ENCODE results near the gene MED31. TPM values are rescaled to one million over a fixed set of nuclear protein-coding genes. Genes with fewer than 3 reads are reported as not detected.
"Not testable (repeated sequence)": the region's sequence is repeated elsewhere in the genome, so short reads cannot be mapped to it uniquely, and the experiment has no call there.

Gene MED31
- total RNA-seq, 1 donor, result 4.6 TPM

GRCh38 chr17:6677946-6678345 is 26.5 kb upstream of the MED31 start:
- DNase-seq (ENCODE audit: low read depth in 2 of 3, low spot score in 2 of 3), result no peak

GRCh38 chr17:6677158-6677831 is 25.9 kb upstream of the MED31 start:
- DNase-seq (ENCODE audit: low read depth in 2 of 3, low spot score in 2 of 3), result peak in 2 of 3 donors; percentile 42 to 52

DNA sequence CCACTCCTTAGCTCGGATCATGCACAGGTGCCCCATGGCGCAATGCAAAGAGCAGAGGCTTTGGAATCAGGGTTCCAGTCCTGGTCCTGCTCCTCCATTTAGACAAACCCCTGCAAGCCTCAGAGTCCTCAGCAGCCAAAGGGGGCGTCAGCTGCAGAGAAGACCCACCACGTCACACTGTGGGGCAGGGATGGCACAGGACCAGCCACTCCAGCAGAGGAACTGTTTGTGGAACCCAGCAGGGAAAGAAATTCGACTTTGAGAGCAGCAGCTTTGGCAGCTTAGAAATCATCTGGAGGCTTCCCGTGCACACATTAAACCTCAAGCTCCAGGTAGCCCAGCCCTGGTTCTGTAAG is 25.4 kb upstream of the MED31 start:
- no peak for DNase-seq (ENCODE audit: low read depth in 2 of 3, low spot score in 2 of 3)

DNA sequence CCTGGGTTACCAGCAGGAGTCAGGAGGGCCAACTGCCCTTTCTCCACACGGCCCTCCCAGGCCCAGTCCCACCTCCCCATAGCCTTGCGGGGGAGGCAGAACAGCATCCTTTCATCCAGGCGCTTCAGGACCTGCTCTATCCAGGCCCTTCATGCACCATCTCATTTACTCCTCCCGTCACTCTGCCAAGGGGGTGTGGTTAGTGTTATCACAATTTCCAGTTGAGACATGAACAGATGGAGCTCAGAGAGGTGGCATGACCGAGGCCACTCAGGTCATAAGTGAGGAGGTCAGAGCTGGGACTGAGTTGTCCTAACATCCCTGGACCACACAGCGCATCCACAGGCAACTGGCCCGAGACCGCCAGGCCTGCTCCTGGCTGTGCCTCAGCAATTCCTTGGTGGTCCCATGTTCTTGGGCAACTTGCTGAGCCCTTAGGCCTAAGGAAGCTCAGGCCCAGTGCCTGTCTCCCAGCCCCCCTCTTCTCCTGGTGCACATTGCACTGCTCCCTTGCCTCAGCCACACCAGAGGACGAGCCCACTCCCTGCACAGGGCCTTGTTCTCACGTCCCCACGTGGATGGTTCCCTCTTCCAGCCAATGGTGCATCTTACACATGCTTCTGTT is 23.9 kb upstream of the MED31 start:
- DNase-seq (ENCODE audit: low read depth in 2 of 3, low spot score in 2 of 3), result no peak

DNA sequence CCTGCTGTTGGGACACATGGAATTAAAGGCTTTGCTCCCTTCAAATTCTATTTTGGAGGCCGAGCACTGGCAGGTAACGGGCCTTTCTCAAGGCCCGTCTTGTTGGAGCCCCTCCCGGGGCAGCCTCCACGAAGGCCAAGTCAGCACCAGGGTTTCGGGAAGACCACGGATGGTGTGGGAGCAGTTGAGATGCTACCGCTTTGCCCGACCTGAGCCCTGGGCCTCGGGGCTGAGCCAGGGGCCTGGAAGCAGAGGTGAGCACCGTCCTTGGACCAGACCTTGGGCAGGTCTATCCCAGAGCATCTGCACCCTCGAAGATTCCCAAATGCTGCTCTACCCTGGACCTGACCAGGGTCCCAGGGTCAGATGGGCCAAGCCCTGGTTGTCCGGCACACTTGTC is 23.2 kb upstream of the MED31 start:
- DNase-seq (ENCODE audit: low read depth in 2 of 3, low spot score in 2 of 3), result no peak

DNA sequence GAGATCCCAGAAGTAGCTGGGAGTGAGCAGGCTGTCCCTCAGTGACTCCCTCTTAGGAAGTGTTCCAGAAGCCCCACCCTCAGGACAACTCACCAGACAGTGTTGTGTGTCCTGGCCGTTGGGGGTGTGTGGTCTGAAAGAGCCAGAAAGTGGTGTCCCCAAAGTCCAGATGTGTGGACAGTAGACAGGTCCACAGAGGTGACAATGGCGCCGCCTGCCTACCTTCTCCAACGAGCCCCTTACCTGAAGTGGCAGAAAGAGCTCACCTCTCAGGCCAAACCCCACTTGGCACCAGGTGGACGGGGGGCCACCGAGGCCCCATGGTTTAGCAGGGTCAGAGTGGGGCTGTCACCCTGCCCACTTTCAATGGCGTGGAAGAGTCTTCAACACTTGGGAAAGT is 20.0 kb upstream of the MED31 start:
- DNase-seq (ENCODE audit: low read depth in 2 of 3, low spot score in 2 of 3), result no peak

DNA sequence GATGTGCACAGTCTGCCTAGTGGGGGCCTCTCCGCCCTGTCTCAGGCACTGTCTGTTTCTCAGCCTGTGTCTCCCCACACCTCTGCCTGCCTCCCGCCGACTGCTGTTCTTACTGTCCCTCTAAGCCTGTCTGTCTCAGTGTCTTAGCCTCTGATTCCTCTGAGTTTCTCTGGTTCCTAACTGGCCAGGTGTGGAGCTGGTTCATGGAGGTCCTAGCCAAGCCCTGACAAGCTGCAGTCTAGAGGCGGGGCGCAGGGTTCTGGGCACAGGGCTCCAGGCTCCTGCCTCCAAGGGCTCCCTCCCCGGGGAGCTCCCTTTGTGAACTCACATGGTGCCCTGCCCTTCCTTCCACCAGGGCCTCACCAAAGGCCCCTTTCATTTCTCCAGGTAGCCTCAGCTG is 19.6 kb upstream of the MED31 start:
- no peak for DNase-seq (ENCODE audit: low read depth in 2 of 3, low spot score in 2 of 3)

GRCh38 chr17:6670571-6670970 is 19.2 kb upstream of the MED31 start:
- DNase-seq (ENCODE audit: low read depth in 2 of 3, low spot score in 2 of 3), result no peak

DNA sequence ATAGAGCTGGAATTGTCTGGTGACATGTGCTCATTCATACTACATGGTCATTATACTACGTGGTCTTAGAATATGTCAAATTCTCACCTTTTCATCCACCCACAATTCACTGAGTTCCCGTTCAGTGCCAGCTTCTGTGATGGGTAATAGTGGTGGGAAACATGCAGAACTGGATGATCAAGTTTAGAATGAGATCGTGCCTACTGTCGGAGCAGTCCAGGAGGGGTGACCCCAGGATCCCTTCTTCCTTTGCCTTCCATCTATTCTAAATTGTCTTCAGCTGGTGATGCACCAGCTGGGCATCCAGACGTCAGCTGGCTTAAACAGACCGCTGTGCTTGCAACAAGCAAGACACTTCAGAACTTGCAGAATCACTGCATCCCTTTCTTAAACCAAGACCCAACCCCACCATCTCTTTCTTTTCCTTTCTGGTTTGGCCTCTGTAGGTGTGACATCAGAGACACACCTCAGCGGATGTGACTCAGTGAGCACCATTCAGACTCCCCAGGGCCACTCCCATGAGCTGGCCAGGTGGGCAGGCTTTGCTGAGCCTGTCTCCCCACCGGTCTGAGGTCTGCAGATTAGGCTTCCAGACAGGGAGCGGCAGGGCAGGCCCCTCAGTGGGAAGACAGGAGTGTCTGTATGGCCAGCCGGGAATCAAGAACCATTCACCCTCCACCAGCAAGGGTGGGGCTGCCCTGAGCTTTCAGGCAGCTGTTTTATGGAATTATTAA is 18.2 kb upstream of the MED31 start:
- no peak for DNase-seq (ENCODE audit: low read depth in 2 of 3, low spot score in 2 of 3)

- no peak for DNase-seq (ENCODE audit: low read depth in 2 of 3, low spot score in 2 of 3)
These were observed 17.5 kb upstream of the MED31 start for GRCh38 chr17:6668727-6669425.

- no peak for DNase-seq (ENCODE audit: low read depth in 2 of 3, low spot score in 2 of 3)
These were observed 16.8 kb upstream of the MED31 start for GRCh38 chr17:6668219-6668618.

DNA sequence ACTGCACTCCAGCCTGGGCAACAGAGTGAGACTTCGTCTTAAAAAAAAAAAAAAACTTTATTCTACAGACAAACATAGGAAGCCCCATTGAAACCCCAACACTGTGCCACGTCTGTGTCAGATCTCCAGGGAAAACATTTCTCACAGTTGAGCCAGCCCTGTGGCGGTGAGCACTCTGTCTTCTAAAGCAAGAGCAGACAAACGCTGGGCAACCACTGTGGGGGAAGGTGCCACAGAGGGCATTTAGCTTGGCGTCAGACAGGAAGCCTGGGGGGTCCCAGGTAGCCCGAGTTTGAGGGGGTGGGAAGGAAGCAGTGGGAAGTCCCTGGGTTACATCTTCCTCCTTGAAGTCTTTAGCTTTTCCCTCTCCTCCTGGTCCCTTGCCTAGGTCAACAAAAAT is 16.1 kb upstream of the MED31 start:
- no peak for DNase-seq (ENCODE audit: low read depth in 2 of 3, low spot score in 2 of 3)

GRCh38 chr17:6666557-6666956 is 15.2 kb upstream of the MED31 start:
- no peak for DNase-seq (ENCODE audit: low read depth in 2 of 3, low spot score in 2 of 3)

DNA sequence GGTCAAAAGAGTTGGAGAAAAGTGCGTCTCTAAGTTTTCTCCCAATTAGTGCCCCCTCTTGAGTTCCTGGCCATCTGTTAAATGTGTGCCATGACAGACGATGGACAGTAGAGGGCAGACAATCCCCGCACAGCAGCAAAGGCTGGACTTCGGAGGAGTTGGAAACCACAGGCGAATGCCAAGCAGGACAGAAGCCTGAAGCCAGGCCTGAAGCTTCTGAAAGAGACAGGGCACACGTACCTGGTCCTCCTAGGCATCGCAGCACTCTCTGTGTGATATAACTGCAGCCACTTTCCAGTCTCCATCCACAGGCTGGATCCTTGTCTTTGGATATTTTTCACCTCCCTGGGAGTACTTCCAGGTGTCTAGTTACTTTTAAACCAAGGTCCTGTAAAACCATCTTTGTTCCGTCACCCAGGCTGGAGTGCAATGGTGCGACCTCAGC is 14.7 kb upstream of the MED31 start:
- peak in 2 of 3 donors; percentile 60 to 77 for DNase-seq (ENCODE audit: low read depth in 2 of 3, low spot score in 2 of 3)

GRCh38 chr17:6663200-6663599 is 11.8 kb upstream of the MED31 start:
- not testable (repeated sequence) for DNase-seq (ENCODE audit: low read depth in 2 of 3, low spot score in 2 of 3)

DNA sequence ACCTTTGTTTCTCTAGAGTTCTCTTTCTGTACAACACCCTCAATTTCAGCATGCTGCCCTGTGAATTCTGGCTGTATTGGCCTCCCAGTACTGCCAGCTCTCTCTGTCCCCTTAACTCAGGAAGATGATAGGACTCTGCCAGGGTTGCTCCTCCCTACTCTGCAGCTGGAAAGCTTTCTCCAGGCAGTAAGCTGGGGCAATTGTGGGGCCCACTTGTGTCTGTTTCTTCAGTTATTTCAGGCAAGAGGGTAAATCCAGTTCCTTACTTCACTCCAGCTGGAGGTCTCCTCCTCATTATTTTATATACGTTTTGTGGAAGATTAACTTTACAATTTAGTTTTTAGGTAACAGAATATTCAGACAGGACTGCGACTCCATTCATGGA is 10.1 kb upstream of the MED31 start:
- no peak for DNase-seq (ENCODE audit: low read depth in 2 of 3, low spot score in 2 of 3)

DNA sequence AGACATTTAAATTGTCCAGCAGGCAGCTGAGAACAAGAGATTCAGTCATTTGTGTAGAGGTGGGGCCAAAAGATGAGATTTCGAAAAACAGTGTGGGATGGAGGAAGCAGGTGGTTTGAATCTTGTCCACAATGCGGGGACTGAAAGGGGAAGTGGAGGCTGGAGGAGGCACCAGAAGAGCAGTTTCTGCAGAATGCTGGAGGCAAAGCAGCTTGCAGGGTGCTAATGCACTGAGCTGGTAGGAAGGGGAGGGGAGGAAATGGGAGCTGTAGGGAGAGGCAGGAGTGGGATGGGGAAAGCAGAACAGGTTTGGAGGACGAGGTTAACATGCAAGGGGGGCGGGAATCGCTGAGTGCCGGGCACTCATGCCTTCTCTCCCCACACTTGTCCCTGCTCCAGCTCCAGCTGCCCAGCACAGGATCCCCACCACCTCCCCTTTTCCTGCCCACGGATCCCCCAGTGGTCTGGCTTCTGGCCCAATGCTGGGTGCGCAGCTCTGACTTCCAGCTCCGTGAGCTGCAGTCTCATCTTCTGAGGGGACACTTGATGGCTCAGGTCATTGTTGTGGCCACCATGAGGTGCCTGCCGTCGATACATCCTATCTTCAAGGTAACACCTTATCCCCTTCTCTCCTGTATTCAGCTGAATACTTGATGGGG is 9.5 kb upstream of the MED31 start:
- peak in 2 of 3 donors; percentile 59 to 85 for DNase-seq (ENCODE audit: low read depth in 2 of 3, low spot score in 2 of 3)

DNA sequence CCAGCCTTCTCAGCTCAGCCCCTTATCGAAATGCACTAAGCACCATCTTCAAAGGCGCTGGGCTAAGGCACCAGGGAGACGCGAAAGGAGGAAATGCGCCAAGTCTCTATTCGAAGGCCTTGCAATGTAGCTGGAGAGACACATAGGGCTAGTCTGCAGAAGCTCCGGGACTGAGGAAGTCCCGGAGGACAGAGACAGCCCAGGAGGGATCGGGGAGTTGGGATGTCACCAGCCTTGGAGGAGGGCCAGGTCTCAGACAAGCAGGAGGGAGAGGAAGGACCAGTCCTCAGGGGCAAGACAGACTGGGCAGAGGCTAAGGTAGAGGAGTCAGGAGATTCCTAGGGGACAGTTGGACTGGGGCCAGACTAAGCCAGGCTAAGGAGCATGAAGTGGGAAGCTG is 8.7 kb upstream of the MED31 start:
- no peak for DNase-seq (ENCODE audit: low read depth in 2 of 3, low spot score in 2 of 3)

GRCh38 chr17:6658411-6658810 is 7.0 kb upstream of the MED31 start:
- not testable (repeated sequence) for DNase-seq (ENCODE audit: low read depth in 2 of 3, low spot score in 2 of 3)

DNA sequence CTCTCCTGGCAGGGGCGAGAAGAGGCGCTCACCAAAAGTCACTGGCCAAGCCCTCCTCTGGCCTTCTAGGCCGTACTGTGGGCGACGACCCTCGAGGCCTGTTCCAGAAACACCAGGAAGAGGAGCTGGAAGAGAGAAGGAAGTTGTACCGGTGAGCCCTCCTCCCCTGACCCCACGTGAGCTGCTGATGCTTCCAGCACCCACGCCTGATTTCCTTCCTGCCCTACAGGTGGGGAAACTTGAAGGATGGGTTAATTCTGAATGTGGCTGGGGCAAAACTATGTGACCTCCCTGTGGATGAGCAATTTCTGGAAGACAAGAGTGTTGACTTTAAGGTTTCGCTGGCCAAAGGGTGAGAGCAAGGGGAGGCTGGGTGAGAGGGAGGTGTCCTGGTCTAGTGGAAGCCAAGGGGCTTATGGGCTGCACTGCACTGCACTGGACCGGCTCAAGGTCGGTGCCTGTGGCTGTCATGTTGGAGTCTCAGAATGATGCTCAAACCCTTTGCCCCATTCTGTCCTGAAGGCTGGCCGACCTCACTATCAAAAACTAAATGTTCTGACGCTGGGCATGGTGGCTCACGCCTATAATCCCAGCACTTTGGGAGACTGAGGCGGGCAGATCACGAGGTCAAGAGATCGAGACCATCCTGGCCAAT is 6.4 kb upstream of the MED31 start:
- no peak for DNase-seq (ENCODE audit: low read depth in 2 of 3, low spot score in 2 of 3)

Data from hematopoietic multipotent progenitor cell (in vitro differentiated cells).